HG02840 (cell line): ENCODE data around the gene JAG2.

Experiments used
- ATAC-seq: cut with Tn5 transposase; IDR thresholded peaks from one replicate; pipeline ENCODE4 v1.9.1; 2021; ENCODE audit warnings: mild to moderate bottlenecking, moderate library complexity, moderate number of reproducible peaks; ENCODE audit not compliant: unreplicated experiment, low FRiP score

JAG2 gene

GRCh38 chr14:105168496-105168978 is at the start of gene JAG2:
TSS of gene JAG2 (minus strand) at chr14:105168776. CDS start at chr14:105168420, 356 bp downstream.
- ATAC-seq, result no peak

GRCh38 chr14:105217774-105218173 is 49.2 kb upstream of the JAG2 start:
- no peak for ATAC-seq

- ATAC-seq, result no peak
These were observed 48.1 kb upstream of the JAG2 start for GRCh38 chr14:105216490-105217247.

GRCh38 chr14:105215602-105216001 is 47.0 kb upstream of the JAG2 start:
- no peak for ATAC-seq

- no peak for ATAC-seq
These were observed 45.8 kb upstream of the JAG2 start for GRCh38 chr14:105214324-105214915.

- no peak for ATAC-seq
These were observed 44.8 kb upstream of the JAG2 start for GRCh38 chr14:105213361-105213760.

GRCh38 chr14:105212541-105213300 is 44.1 kb upstream of the JAG2 start:
- ATAC-seq, result no peak

- no peak for ATAC-seq
These were observed 43.1 kb upstream of the JAG2 start for GRCh38 chr14:105211758-105212089.

GRCh38 chr14:105211086-105211757 is 42.6 kb upstream of the JAG2 start:
- no peak for ATAC-seq

GRCh38 chr14:105210266-105211025 is 41.9 kb upstream of the JAG2 start:
- ATAC-seq, result no peak

- no peak for ATAC-seq
These were observed 41.1 kb upstream of the JAG2 start for GRCh38 chr14:105209646-105210045.

- ATAC-seq, result no peak
These were observed 40.5 kb upstream of the JAG2 start for GRCh38 chr14:105209091-105209490.

GRCh38 chr14:105208738-105209075 is 40.1 kb upstream of the JAG2 start:
- no peak for ATAC-seq

GRCh38 chr14:105207996-105208737 is 39.6 kb upstream of the JAG2 start:
- ATAC-seq, result no peak

- ATAC-seq, result no peak
These were observed 38.9 kb upstream of the JAG2 start for GRCh38 chr14:105207460-105207901.

- ATAC-seq, result no peak
These were observed 38.3 kb upstream of the JAG2 start for GRCh38 chr14:105206873-105207272.

GRCh38 chr14:105205673-105206208 is 37.2 kb upstream of the JAG2 start:
- no peak for ATAC-seq

- ATAC-seq, result no peak
These were observed 36.5 kb upstream of the JAG2 start for GRCh38 chr14:105204931-105205672.
